SK-N-MC (cell line): ENCODE measurements around the gene GPC5.

Experiments used
- DNase-seq: peaks from one replicate; pipeline ENCODE4 v3.0.0-alpha.2; 2011; ENCODE audit warnings: low read depth, low spot score
- H3K27ac ChIP-seq: fragments of 200-600 bp; sonication (generic); 2 replicates; pipeline ENCODE4 v1.5.1; 2016; ENCODE audit warnings: mixed run types
- H3K36me3 ChIP-seq: fragments of 200-600 bp; sonication (generic); 2 replicates; pipeline ENCODE4 v1.6.1; 2017; ENCODE audit warnings: antibody characterized with exemption, low read length, mixed read lengths; ENCODE audit not compliant: insufficient read depth
- H3K4me3 ChIP-seq: fragments of 200-600 bp; sonication (generic); 2 replicates; pipeline ENCODE4 v1.5.1; 2016
- H3K9ac ChIP-seq: fragments of 200-600 bp; sonication (generic); 2 replicates; pipeline ENCODE4 v1.8.0; 2017; ENCODE audit warnings: mixed run types, mixed read lengths; ENCODE audit not compliant: insufficient read length
- H3K9me3 ChIP-seq: fragments of 200-600 bp; sonication (generic); 2 replicates; pipeline ENCODE4 v1.6.1; 2017; ENCODE audit warnings: low read depth, mild to moderate bottlenecking, antibody characterized with exemption, low read length, moderate library complexity, mixed read lengths
- EZH2 ChIP-seq: fragments of 200-600 bp; sonication (generic); IDR thresholded peaks from one replicate; pipeline ENCODE4 v1.6.1; 2017; ENCODE audit warnings: antibody characterized with exemption
- FOXP2 ChIP-seq: optimal IDR thresholded peaks from 2 replicates; pipeline ENCODE3; 2011; ENCODE audit warnings: mild to moderate bottlenecking, moderate library complexity; ENCODE audit not compliant: insufficient read depth; ENCODE audit errors: extremely low read length, control extremely low read depth
- POLR2AphosphoS5 ChIP-seq: IDR thresholded peaks from 2 replicates; pipeline ENCODE4 v1.6.1; 2012; ENCODE audit warnings: mild to moderate bottlenecking, low read depth, low read length, borderline replicate concordance

The GPC5 gene

GRCh38 chr13:91955546-91956355, 557.3 kb downstream of the GPC5 start:
- Histone ChIP-seq H3K27ac (no peak overlapping the region), H3K4me3 (no peak overlapping the region), H3K36me3 (no peaks in the 10 kb centered on the region), H3K9me3 (no peaks in the 10 kb centered on the region), H3K9ac (no peak overlapping the region)
- TF ChIP-seq FOXP2, result no peak
- TF ChIP-seq EZH2, result no peak
- TF ChIP-seq POLR2AphosphoS5, result no peak
- DNase-seq, result no peak

- no peak for DNase-seq
- TF ChIP-seq POLR2AphosphoS5, result no peak
- no peak for TF ChIP-seq EZH2
- TF ChIP-seq FOXP2, result no peak
- no peaks in the 10 kb centered on the region for H3K9me3 ChIP-seq
- no peaks in the 10 kb centered on the region for H3K36me3 ChIP-seq
- H3K4me3 ChIP-seq, result no peak overlapping the region
- H3K27ac ChIP-seq, result no peak overlapping the region
- no peak overlapping the region for H3K9ac ChIP-seq
Measured at GRCh38 chr13:91960947-91961346, 562.5 kb downstream of the GPC5 start.

GRCh38 chr13:91962946-91963345, 564.5 kb downstream of the GPC5 start:
- no peak for DNase-seq
- Histone ChIP-seq H3K9me3 (no peaks in the 10 kb centered on the region), H3K9ac (no peak overlapping the region), H3K27ac (no peak overlapping the region), H3K4me3 (no peak overlapping the region), H3K36me3 (no peaks in the 10 kb centered on the region)
- TF ChIP-seq POLR2AphosphoS5, result no peak
- TF ChIP-seq FOXP2, result no peak
- TF ChIP-seq EZH2, result no peak

- no peaks in the 10 kb centered on the region for H3K9me3 ChIP-seq
- DNase-seq, result no peak
- H3K27ac ChIP-seq, result no peak overlapping the region
- no peak overlapping the region for H3K9ac ChIP-seq
- TF ChIP-seq FOXP2, result no peak
- no peak for TF ChIP-seq POLR2AphosphoS5
- no peak for TF ChIP-seq EZH2
- H3K4me3 ChIP-seq, result no peak overlapping the region
- H3K36me3 ChIP-seq, result no peaks in the 10 kb centered on the region
Measured at GRCh38 chr13:91965511-91965910, 567.1 kb downstream of the GPC5 start.

GRCh38 chr13:91978571-91978970, 580.1 kb downstream of the GPC5 start:
- no peak overlapping the region for H3K9ac ChIP-seq
- TF ChIP-seq POLR2AphosphoS5, result no peak
- no peak for TF ChIP-seq EZH2
- no peak for TF ChIP-seq FOXP2
- H3K27ac ChIP-seq, result no peak overlapping the region
- H3K9me3 ChIP-seq, result no peaks in the 10 kb centered on the region
- no peaks in the 10 kb centered on the region for H3K36me3 ChIP-seq
- no peak for DNase-seq
- no peak overlapping the region for H3K4me3 ChIP-seq

- peak; percentile 14 for DNase-seq
- Histone ChIP-seq H3K9ac (no peak overlapping the region), H3K27ac (0 out of 2 replicates have a peak overlapping the region, but pooled peaks have one; percentile 12), H3K9me3 (no peaks in the 10 kb centered on the region), H3K36me3 (no peaks in the 10 kb centered on the region), H3K4me3 (peak overlapping the region; percentile 45)
- TF ChIP-seq EZH2 (no peak), FOXP2 (no peak), POLR2AphosphoS5 (no peak)
Measured at GRCh38 chr13:91986761-91987483, 588.5 kb downstream of the GPC5 start.

- DNase-seq, result no peak
- H3K27ac ChIP-seq, result no peak overlapping the region
- no peak overlapping the region for H3K4me3 ChIP-seq
- TF ChIP-seq FOXP2, result no peak
- TF ChIP-seq EZH2, result no peak
- no peak for TF ChIP-seq POLR2AphosphoS5
- H3K9ac ChIP-seq, result peak overlapping the region; percentile 3
- no peaks in the 10 kb centered on the region for H3K9me3 ChIP-seq
- H3K36me3 ChIP-seq, result no peaks in the 10 kb centered on the region
Measured at GRCh38 chr13:91988331-91988730, 589.9 kb downstream of the GPC5 start.

- Histone ChIP-seq H3K9me3 (no peaks in the 10 kb centered on the region), H3K36me3 (no peaks in the 10 kb centered on the region), H3K9ac (no peak overlapping the region), H3K27ac (no peak overlapping the region), H3K4me3 (no peak overlapping the region)
- no peak for DNase-seq
- TF ChIP-seq FOXP2, result no peak
- no peak for TF ChIP-seq POLR2AphosphoS5
- no peak for TF ChIP-seq EZH2
Measured at GRCh38 chr13:92012787-92013186, 614.4 kb downstream of the GPC5 start.

- no peak overlapping the region for H3K4me3 ChIP-seq
- no peak for TF ChIP-seq POLR2AphosphoS5
- TF ChIP-seq FOXP2, result no peak
- no peak for TF ChIP-seq EZH2
- H3K9me3 ChIP-seq, result no peaks in the 10 kb centered on the region
- H3K9ac ChIP-seq, result no peak overlapping the region
- no peak for DNase-seq
- no peaks in the 10 kb centered on the region for H3K36me3 ChIP-seq
- H3K27ac ChIP-seq, result no peak overlapping the region
Measured at GRCh38 chr13:92017737-92018136, 619.3 kb downstream of the GPC5 start.
